ENCODE data around the gene EEF1AKMT2.

EEF1AKMT2 gene

GRCh38 chr10:124739986-124740368, 51.7 kb downstream of the EEF1AKMT2 start:
- Histone ChIP-seq H4K20me1 (ENCODE audit: insufficient read depth) (no peaks in the 10 kb centered on the region), H3K27me3 (ENCODE audit: insufficient read depth, low read depth) (no peaks in the 10 kb centered on the region), H2AFZ (ENCODE audit: low read depth) (no peak overlapping the region), H3K79me2 (ENCODE audit: insufficient read depth, low read depth) (peaks cover 66% of the 10 kb centered on the region), H3K4me1 (ENCODE audit: low read depth, poor library complexity, severe bottlenecking) (peaks cover 82% of the 10 kb centered on the region), H3K4me2 (peak overlapping the region; percentile 95), H3K27ac (peak overlapping the region; percentile 92), H3K36me3 (ENCODE audit: insufficient read depth) (no peaks in the 10 kb centered on the region), H3K4me3 (IDR thresholded peaks at IDR 0.05; ENCODE audit: insufficient read depth, low read depth, low read length) (no peak overlapping the region), H3K9ac (peak overlapping the region; percentile 77)
- TF ChIP-seq, protein P1, sequence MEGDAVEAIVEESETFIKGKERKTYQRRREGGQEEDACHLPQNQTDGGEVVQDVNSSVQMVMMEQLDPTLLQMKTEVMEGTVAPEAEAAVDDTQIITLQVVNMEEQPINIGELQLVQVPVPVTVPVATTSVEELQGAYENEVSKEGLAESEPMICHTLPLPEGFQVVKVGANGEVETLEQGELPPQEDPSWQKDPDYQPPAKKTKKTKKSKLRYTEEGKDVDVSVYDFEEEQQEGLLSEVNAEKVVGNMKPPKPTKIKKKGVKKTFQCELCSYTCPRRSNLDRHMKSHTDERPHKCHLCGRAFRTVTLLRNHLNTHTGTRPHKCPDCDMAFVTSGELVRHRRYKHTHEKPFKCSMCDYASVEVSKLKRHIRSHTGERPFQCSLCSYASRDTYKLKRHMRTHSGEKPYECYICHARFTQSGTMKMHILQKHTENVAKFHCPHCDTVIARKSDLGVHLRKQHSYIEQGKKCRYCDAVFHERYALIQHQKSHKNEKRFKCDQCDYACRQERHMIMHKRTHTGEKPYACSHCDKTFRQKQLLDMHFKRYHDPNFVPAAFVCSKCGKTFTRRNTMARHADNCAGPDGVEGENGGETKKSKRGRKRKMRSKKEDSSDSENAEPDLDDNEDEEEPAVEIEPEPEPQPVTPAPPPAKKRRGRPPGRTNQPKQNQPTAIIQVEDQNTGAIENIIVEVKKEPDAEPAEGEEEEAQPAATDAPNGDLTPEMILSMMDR (conservative IDR thresholded peaks at IDR 0.05; ENCODE audit: low read depth, low read length): no peak

DNA sequence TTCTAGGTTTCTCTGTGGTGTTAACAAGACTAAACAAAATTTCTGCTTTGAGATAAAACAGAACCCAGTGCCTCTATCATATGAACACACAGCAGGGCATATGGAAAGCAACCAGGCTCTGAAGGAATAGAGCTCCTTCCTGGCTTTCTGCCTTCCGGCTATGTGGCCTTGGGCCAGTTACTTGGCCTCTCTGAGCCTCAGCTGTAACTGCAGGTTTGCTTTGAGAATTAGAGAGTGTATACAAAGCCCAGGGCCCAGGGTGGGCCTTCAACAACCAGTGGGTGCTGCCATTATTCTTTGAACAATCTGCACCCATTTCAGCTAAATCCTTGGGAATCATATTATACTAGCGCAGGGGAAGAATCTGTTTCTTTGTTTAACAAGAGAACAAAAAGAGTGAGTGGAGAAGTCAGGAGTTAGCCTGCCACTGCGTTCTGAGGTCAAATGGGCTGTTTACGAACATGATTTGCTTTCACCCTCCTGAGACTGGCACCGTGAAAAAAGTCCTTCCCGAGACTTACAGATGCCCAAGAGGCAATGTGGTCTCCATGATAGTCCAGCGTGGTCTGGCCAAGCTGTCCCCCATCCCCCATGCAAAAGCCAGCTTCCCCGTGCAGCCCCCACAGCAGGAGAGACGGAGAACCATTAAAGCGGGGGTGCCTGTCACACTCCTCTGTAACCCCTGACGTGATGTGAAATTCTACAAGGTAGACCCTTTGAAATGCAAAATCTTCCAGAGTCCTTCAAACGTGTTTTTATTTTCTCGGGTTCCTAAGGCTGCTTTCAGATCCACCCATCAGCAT, 52.4 kb downstream of the EEF1AKMT2 start:
- Histone ChIP-seq H3K4me2 (peak overlapping the region; percentile 95), H3K27me3 (ENCODE audit: insufficient read depth, low read depth) (no peaks in the 10 kb centered on the region), H3K9ac (peak overlapping the region; percentile 77; the same call in 1 of the 2 replicates), H2AFZ (ENCODE audit: low read depth) (no peak overlapping the region), H3K27ac (peak overlapping the region; percentile 92; the same call in 1 of the 2 replicates), H3K4me1 (ENCODE audit: low read depth, poor library complexity, severe bottlenecking) (peaks cover 83% of the 10 kb centered on the region), H3K79me2 (ENCODE audit: insufficient read depth, low read depth) (peaks cover 71% of the 10 kb centered on the region), H3K4me3 (IDR thresholded peaks at IDR 0.05; ENCODE audit: insufficient read depth, low read depth, low read length) (no peak overlapping the region), H4K20me1 (ENCODE audit: insufficient read depth) (no peaks in the 10 kb centered on the region), H3K36me3 (ENCODE audit: insufficient read depth) (no peaks in the 10 kb centered on the region)
- TF ChIP-seq, protein P1 (conservative IDR thresholded peaks at IDR 0.05; ENCODE audit: low read depth, low read length): no peak

DNA sequence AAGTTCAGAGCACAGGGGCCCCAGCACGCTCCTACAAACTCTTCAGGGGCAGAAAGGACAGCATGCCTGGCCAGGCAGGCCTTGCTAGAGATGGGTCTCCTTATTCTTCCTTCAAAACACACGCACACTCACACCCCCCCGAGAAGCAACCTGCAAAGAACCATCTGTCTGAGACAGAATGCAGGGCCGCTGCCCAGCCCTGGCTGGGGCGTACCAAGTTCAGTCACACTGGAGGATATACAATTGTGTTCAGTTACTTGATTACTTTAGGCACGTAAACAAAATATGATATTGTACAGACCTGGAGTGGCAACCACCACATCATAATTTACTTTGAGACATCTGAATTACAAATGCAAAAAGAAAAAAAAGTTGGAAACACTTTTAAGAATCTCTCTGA, 53.2 kb downstream of the EEF1AKMT2 start:
- Histone ChIP-seq H3K4me1 (ENCODE audit: low read depth, poor library complexity, severe bottlenecking) (peaks cover 92% of the 10 kb centered on the region), H3K9ac (no peak overlapping the region), H3K4me2 (peak overlapping the region; percentile 95), H3K27ac (peak overlapping the region; percentile 92; the same call in 1 of the 2 replicates), H3K79me2 (ENCODE audit: insufficient read depth, low read depth) (peaks cover 71% of the 10 kb centered on the region), H2AFZ (ENCODE audit: low read depth) (no peak overlapping the region), H3K36me3 (ENCODE audit: insufficient read depth) (no peaks in the 10 kb centered on the region), H3K27me3 (ENCODE audit: insufficient read depth, low read depth) (no peaks in the 10 kb centered on the region), H4K20me1 (ENCODE audit: insufficient read depth) (no peaks in the 10 kb centered on the region), H3K4me3 (IDR thresholded peaks at IDR 0.05; ENCODE audit: insufficient read depth, low read depth, low read length) (no peak overlapping the region)
- TF ChIP-seq, protein P1 (conservative IDR thresholded peaks at IDR 0.05; ENCODE audit: low read depth, low read length): no peak

DNA sequence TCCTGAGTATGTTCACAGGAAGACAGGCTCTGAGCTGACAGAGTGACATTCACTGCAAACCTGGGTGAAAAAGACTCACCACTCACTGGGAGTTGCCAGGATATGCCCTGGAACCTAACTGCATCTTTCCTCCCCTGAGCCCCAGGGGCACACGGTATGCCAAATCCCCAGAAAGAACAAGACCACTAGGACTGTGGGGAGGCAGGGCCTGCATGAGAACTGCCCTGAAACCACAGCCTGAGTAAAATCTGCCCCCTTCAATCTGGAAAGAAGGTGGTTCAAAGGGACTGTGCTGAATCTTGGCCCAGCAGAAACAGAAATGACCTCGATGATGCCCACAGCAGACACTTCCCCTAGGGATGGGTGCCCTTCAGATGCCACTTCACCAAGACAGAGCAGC, 54.0 kb downstream of the EEF1AKMT2 start:
- H3K27me3 ChIP-seq (ENCODE audit: insufficient read depth, low read depth): no peaks in the 10 kb centered on the region
- TF ChIP-seq, protein P1 (conservative IDR thresholded peaks at IDR 0.05; ENCODE audit: low read depth, low read length): no peak
- H3K9ac ChIP-seq: no peak overlapping the region
- no peaks in the 10 kb centered on the region for H3K36me3 ChIP-seq (ENCODE audit: insufficient read depth)
- no peaks in the 10 kb centered on the region for H4K20me1 ChIP-seq (ENCODE audit: insufficient read depth)
- no peak overlapping the region for H3K4me3 ChIP-seq (IDR thresholded peaks at IDR 0.05; ENCODE audit: insufficient read depth, low read depth, low read length)
- H3K79me2 ChIP-seq (ENCODE audit: insufficient read depth, low read depth): peaks cover 69% of the 10 kb centered on the region
- H3K27ac ChIP-seq: no peak overlapping the region; the same call in 1 of the 2 replicates
- H3K4me1 ChIP-seq (ENCODE audit: low read depth, poor library complexity, severe bottlenecking): peaks cover 99% of the 10 kb centered on the region
- H3K4me2 ChIP-seq: peak overlapping the region; percentile 95; the same call in 1 of the 2 replicates
- no peak overlapping the region for H2AFZ ChIP-seq (ENCODE audit: low read depth)

Data from KMS-11 (cell line).